ENCODE data around the gene ADAD2. TPM values are rescaled to one million over a fixed set of nuclear protein-coding genes. Genes with fewer than 3 reads are reported as not detected.

Gene ADAD2
- total RNA-seq, 1 donor from 2014 or later: 0.87 TPM

- peaks cover 3% of the 10 kb centered on the region for H3K4me1 Mint-ChIP-seq (ENCODE audit: unreplicated experiment)
- TF ChIP-seq CTCF (IDR thresholded peaks at IDR 0.05; ENCODE audit: unreplicated experiment): no peak
- H3K4me3 Mint-ChIP-seq (ENCODE audit: unreplicated experiment): no peak overlapping the region
- no peaks in the 10 kb centered on the region for H3K9me3 Mint-ChIP-seq (ENCODE audit: unreplicated experiment)
- H3K27me3 Mint-ChIP-seq (ENCODE audit: unreplicated experiment): peaks cover 8% of the 10 kb centered on the region
- DNase-seq (ENCODE audit: low spot score): no peak
- no peak overlapping the region for H3K27ac Mint-ChIP-seq (ENCODE audit: unreplicated experiment)
- H3K36me3 Mint-ChIP-seq (ENCODE audit: low read depth, unreplicated experiment): no peaks in the 10 kb centered on the region
Observed at GRCh38 chr16:84226026-84226425, 35.1 kb downstream of the ADAD2 start.

GRCh38 chr16:84227548-84227947, 36.6 kb downstream of the ADAD2 start:
- H3K27me3 Mint-ChIP-seq (ENCODE audit: unreplicated experiment): peaks cover 4% of the 10 kb centered on the region
- TF ChIP-seq CTCF (IDR thresholded peaks at IDR 0.05; ENCODE audit: unreplicated experiment): no peak
- H3K27ac Mint-ChIP-seq (ENCODE audit: unreplicated experiment): no peak overlapping the region
- peaks cover 3% of the 10 kb centered on the region for H3K4me1 Mint-ChIP-seq (ENCODE audit: unreplicated experiment)
- no peaks in the 10 kb centered on the region for H3K36me3 Mint-ChIP-seq (ENCODE audit: low read depth, unreplicated experiment)
- H3K4me3 Mint-ChIP-seq (ENCODE audit: unreplicated experiment): no peak overlapping the region
- DNase-seq (ENCODE audit: low spot score): no peak
- H3K9me3 Mint-ChIP-seq (ENCODE audit: unreplicated experiment): no peaks in the 10 kb centered on the region

DNA sequence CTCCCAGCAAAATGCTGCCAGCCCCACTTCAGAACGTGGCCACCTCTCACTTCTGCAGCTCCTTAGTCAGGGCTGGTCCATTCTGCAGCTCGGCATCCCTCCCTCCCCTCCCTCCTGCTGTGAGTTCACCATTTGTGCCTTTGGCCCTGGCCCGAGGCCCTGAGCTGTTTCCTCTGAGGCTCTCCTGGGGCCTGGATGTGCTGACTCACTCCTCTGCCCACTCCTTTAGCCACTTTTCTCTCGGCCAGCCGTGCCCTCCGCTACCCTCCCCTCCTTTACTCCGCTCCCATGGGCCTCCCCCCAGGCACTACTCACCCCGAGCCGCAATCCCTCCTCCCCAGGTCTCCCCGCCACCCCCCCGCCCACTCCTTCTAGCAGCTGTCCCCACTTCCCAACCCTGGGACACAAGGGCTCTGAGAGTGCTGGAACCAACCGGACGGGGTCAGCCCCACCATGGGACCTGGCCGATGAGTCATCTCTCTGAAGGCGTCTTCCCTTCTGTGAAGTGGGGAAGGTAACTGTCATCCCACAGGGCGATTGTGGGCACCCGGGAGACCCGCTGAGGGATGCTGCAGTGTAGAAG, 37.4 kb downstream of the ADAD2 start:
- H3K36me3 Mint-ChIP-seq (ENCODE audit: low read depth, unreplicated experiment): no peaks in the 10 kb centered on the region
- TF ChIP-seq CTCF (IDR thresholded peaks at IDR 0.05; ENCODE audit: unreplicated experiment): no peak
- H3K4me1 Mint-ChIP-seq (ENCODE audit: unreplicated experiment): peaks cover 3% of the 10 kb centered on the region
- DNase-seq (ENCODE audit: low spot score): no peak
- no peak overlapping the region for H3K4me3 Mint-ChIP-seq (ENCODE audit: unreplicated experiment)
- H3K27ac Mint-ChIP-seq (ENCODE audit: unreplicated experiment): no peak overlapping the region
- H3K27me3 Mint-ChIP-seq (ENCODE audit: unreplicated experiment): peaks cover 4% of the 10 kb centered on the region
- no peaks in the 10 kb centered on the region for H3K9me3 Mint-ChIP-seq (ENCODE audit: unreplicated experiment)

DNA sequence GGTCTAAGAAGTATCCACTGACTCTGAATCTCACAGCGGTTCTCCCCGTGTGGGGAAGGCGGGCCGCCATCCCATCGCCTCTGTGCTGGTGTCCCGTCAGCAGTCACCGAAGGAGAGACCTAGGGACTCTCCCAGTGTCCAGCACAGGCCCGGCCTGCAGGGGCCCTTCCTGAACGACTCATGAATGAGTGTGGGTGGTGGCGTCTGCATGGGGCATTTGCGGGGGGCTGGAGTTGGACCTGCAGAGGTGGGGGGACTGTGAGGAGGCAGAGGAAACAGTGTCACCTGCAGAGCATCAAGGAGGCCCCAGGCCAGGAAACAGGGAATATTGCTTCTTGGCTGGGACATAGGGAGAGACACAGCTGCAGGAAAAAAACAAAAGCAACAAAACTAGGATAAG, 38.5 kb downstream of the ADAD2 start:
- Mint-ChIP-seq H3K27me3 (ENCODE audit: unreplicated experiment) (peaks cover 6% of the 10 kb centered on the region), H3K36me3 (ENCODE audit: low read depth, unreplicated experiment) (no peaks in the 10 kb centered on the region)

More for the DNA sequence above, 38.5 kb downstream of the ADAD2 start:
- no peak for DNase-seq (ENCODE audit: low spot score)
- no peaks in the 10 kb centered on the region for H3K9me3 Mint-ChIP-seq (ENCODE audit: unreplicated experiment)
- peaks cover 3% of the 10 kb centered on the region for H3K4me1 Mint-ChIP-seq (ENCODE audit: unreplicated experiment)
- no peak overlapping the region for H3K27ac Mint-ChIP-seq (ENCODE audit: unreplicated experiment)
- TF ChIP-seq CTCF (IDR thresholded peaks at IDR 0.05; ENCODE audit: unreplicated experiment): no peak
- no peak overlapping the region for H3K4me3 Mint-ChIP-seq (ENCODE audit: unreplicated experiment)
